ENCODE measurements around the gene FHIT.

The FHIT gene

GRCh38 chr3:60448696-60449095, 802.6 kb downstream of the FHIT start:
- H3K4me2 ChIP-seq (ENCODE audit: low read length) = no peak overlapping the region
- no peak overlapping the region for H2AFZ ChIP-seq (ENCODE audit: low read depth, low read length)
- H3K4me1 ChIP-seq (ENCODE audit: low read length) = no peaks in the 10 kb centered on the region
- no peak overlapping the region for H3K27ac ChIP-seq (ENCODE audit: low read length)
- no peak overlapping the region for H3K4me3 ChIP-seq (ENCODE audit: low read length)
- no peaks in the 10 kb centered on the region for H3K79me2 ChIP-seq (ENCODE audit: low read length)
- TF ChIP-seq, protein P1, sequence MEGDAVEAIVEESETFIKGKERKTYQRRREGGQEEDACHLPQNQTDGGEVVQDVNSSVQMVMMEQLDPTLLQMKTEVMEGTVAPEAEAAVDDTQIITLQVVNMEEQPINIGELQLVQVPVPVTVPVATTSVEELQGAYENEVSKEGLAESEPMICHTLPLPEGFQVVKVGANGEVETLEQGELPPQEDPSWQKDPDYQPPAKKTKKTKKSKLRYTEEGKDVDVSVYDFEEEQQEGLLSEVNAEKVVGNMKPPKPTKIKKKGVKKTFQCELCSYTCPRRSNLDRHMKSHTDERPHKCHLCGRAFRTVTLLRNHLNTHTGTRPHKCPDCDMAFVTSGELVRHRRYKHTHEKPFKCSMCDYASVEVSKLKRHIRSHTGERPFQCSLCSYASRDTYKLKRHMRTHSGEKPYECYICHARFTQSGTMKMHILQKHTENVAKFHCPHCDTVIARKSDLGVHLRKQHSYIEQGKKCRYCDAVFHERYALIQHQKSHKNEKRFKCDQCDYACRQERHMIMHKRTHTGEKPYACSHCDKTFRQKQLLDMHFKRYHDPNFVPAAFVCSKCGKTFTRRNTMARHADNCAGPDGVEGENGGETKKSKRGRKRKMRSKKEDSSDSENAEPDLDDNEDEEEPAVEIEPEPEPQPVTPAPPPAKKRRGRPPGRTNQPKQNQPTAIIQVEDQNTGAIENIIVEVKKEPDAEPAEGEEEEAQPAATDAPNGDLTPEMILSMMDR (IDR thresholded peaks at IDR 0.05; ENCODE audit: low read depth, low read length) = no peak
- H3K36me3 ChIP-seq (replicated peaks; ENCODE audit: low read depth, low read length) = no peaks in the 10 kb centered on the region
- H3K27me3 ChIP-seq (ENCODE audit: low read depth, low read length) = no peaks in the 10 kb centered on the region
- H3K9me3 ChIP-seq (ENCODE audit: insufficient read depth, low read length) = no peaks in the 10 kb centered on the region
- no peaks in the 10 kb centered on the region for H4K20me1 ChIP-seq (ENCODE audit: insufficient read depth, low read length)
- no peak overlapping the region for H3K9ac ChIP-seq (ENCODE audit: low read length)

DNA sequence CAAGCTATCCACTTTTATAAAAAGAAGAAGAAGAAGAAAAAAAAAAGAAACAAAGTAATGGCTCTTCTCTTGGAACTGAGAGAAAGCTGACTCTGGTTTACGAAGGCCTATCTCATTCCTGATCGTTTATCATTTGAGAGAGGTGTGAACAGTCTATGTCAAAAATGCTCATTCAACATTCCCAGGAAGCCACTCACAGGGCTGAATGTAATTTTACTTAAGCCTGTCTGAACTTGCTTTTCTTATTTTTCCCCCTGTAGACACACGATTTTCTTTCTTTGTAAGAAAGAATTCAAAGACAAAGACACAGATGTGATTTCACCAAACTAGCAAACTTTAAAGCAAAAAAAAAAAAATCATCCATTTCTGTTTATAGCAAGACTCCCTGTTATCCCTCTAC, 805.8 kb downstream of the FHIT start:
- Histone ChIP-seq H3K79me2 (ENCODE audit: low read length) (no peaks in the 10 kb centered on the region), H3K4me2 (ENCODE audit: low read length) (no peak overlapping the region), H3K9me3 (ENCODE audit: insufficient read depth, low read length) (no peaks in the 10 kb centered on the region), H3K36me3 (replicated peaks; ENCODE audit: low read depth, low read length) (no peaks in the 10 kb centered on the region), H3K4me1 (ENCODE audit: low read length) (no peaks in the 10 kb centered on the region), H2AFZ (ENCODE audit: low read depth, low read length) (no peak overlapping the region), H4K20me1 (ENCODE audit: insufficient read depth, low read length) (no peaks in the 10 kb centered on the region), H3K9ac (ENCODE audit: low read length) (no peak overlapping the region), H3K27ac (ENCODE audit: low read length) (no peak overlapping the region), H3K27me3 (ENCODE audit: low read depth, low read length) (no peaks in the 10 kb centered on the region), H3K4me3 (ENCODE audit: low read length) (no peak overlapping the region)
- no peak for TF ChIP-seq EZH2phosphoT487 (IDR thresholded peaks at IDR 0.05; ENCODE audit: low read depth)
- TF ChIP-seq, protein P1 (IDR thresholded peaks at IDR 0.05; ENCODE audit: low read depth, low read length) = no peak

DNA sequence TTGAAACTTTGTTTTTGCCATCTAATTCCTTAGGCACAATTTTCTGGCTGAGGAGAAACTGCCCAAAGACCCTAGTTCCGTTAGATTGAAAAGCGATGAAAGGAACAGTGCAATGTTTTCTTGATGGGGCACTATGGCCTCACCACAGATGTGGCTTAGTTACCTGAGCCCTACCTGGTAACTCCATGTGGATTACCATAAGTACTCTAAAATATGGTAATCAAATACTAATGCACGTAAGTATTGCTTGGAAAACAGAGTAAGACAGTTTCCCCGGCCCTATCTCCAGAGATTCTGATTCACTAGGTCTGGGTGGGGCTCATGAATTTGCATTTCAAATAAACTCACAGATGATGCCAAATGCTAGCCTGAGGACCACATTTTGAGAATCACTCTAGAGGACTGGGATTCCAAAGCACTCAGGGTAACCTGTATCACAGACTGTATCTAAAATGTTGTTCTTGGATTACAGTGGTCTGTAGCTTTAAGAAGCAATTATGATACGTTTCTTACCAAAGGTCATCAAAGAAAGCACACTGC, 806.3 kb downstream of the FHIT start:
- H3K36me3 ChIP-seq (replicated peaks; ENCODE audit: low read depth, low read length) = no peaks in the 10 kb centered on the region
- H3K79me2 ChIP-seq (ENCODE audit: low read length) = no peaks in the 10 kb centered on the region
- no peak overlapping the region for H3K27ac ChIP-seq (ENCODE audit: low read length)
- H3K4me3 ChIP-seq (ENCODE audit: low read length) = no peak overlapping the region
- no peak overlapping the region for H3K9ac ChIP-seq (ENCODE audit: low read length)
- H3K4me1 ChIP-seq (ENCODE audit: low read length) = no peaks in the 10 kb centered on the region
- no peaks in the 10 kb centered on the region for H3K9me3 ChIP-seq (ENCODE audit: insufficient read depth, low read length)
- TF ChIP-seq, protein P1 (IDR thresholded peaks at IDR 0.05; ENCODE audit: low read depth, low read length) = no peak
- no peak for TF ChIP-seq EZH2phosphoT487 (IDR thresholded peaks at IDR 0.05; ENCODE audit: low read depth)
- H3K27me3 ChIP-seq (ENCODE audit: low read depth, low read length) = no peaks in the 10 kb centered on the region
- H4K20me1 ChIP-seq (ENCODE audit: insufficient read depth, low read length) = no peaks in the 10 kb centered on the region
- no peak overlapping the region for H3K4me2 ChIP-seq (ENCODE audit: low read length)
- H2AFZ ChIP-seq (ENCODE audit: low read depth, low read length) = no peak overlapping the region

- no peak overlapping the region for H3K27ac ChIP-seq (ENCODE audit: low read length)
- TF ChIP-seq, protein P1 (IDR thresholded peaks at IDR 0.05; ENCODE audit: low read depth, low read length) = no peak
- TF ChIP-seq EZH2phosphoT487 (IDR thresholded peaks at IDR 0.05; ENCODE audit: low read depth) = no peak
- no peaks in the 10 kb centered on the region for H3K27me3 ChIP-seq (ENCODE audit: low read depth, low read length)
- no peak overlapping the region for H3K4me2 ChIP-seq (ENCODE audit: low read length)
- no peak overlapping the region for H3K4me3 ChIP-seq (ENCODE audit: low read length)
- H3K36me3 ChIP-seq (replicated peaks; ENCODE audit: low read depth, low read length) = no peaks in the 10 kb centered on the region
- H2AFZ ChIP-seq (ENCODE audit: low read depth, low read length) = no peak overlapping the region
- H3K4me1 ChIP-seq (ENCODE audit: low read length) = no peaks in the 10 kb centered on the region
- no peaks in the 10 kb centered on the region for H4K20me1 ChIP-seq (ENCODE audit: insufficient read depth, low read length)
- H3K9ac ChIP-seq (ENCODE audit: low read length) = no peak overlapping the region
- H3K9me3 ChIP-seq (ENCODE audit: insufficient read depth, low read length) = no peaks in the 10 kb centered on the region
- no peaks in the 10 kb centered on the region for H3K79me2 ChIP-seq (ENCODE audit: low read length)
Observed at GRCh38 chr3:60440869-60441268, 810.4 kb downstream of the FHIT start.
